Measurements from ENCODE around the gene EME2.
"Not testable (repeated sequence)": the region's sequence is repeated elsewhere in the genome, so short reads cannot be mapped to it uniquely, and the experiment has no call there.

The EME2 gene

DNA sequence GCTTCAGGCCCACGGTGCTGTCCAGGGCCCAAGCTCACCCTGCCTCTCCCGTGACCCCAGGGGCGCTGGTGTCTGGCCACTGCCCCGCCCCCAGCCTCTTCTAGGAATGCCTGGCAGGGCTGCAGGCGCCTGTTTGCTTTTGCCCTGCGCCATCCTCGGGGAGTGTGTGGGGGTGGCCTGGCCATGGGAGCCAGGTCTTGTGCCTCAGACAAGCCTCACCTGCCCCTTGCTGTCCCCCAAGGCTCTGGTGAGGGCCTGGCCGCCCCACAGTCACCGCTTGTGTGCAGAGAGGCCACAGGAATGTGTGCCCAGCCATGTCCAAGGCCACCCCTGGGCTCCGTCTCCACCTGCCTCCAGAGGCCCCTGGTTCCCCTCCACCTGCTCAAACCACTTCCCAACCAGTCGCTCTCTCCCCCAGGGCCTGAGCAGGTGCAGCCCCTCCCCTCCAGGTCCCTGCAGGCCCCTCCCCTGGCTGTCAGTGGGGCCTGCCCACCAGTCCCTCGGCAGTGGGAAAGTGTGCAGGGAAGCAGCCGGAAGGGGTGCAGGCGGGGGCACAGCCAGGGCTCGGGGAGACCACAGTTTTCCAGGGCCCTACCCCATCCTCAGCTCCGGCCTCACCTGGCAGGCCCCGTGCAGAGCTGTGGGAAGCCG lies 21.7 kb downstream of the EME2 start:
- no peaks in the 10 kb centered on the region for H3K27me3 Mint-ChIP-seq
- DNase-seq (no peak), ATAC-seq (no peak)
- no peaks in the 10 kb centered on the region for H3K4me1 Mint-ChIP-seq
- peaks cover 4% of the 10 kb centered on the region for H3K36me3 Mint-ChIP-seq (ENCODE audit: low read depth)
- peaks cover 8% of the 10 kb centered on the region for H3K9me3 Mint-ChIP-seq
- no peak overlapping the region for H3K4me3 Mint-ChIP-seq
- no peak overlapping the region for H3K27ac Mint-ChIP-seq

DNA sequence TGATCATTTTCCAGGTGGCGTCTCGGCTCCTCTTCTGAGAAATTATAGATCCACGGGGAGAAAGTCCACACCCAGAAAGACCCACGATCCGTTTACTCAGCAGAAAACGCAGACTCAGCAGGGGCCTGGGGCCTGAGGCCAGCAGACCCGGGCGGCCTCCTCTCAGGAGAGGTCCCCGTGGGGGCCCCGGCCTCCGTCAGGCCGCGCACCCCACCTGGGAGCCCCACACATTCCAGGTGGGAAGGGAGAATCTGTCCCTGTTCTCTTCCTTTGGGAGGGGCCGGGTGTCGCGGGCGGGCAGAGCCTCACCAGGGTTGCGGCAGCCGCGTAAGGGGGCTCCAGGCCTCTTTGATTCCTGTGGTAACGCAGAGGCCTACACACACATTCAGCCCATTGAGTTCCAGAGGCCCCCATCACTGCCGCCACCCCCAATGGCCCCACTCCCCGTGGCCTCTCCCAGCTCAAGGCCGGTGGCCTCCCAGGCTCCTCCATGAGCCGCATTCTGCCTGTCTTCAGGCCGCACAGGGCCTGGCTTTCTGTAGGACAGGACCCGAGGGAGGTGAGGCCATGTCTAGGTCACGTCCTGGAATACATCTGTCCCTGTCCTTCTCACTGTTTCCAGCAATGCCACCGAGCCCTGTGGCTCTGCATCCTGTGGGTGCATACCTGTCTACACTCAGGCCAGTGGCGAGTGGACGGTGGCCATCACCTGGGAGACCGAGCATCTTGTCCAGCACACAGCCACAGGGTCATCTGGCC lies 22.5 kb downstream of the EME2 start:
- Mint-ChIP-seq H3K27me3 (no peaks in the 10 kb centered on the region), H3K4me1 (no peaks in the 10 kb centered on the region), H3K27ac (no peak overlapping the region), H3K36me3 (ENCODE audit: low read depth) (peaks cover 4% of the 10 kb centered on the region), H3K4me3 (no peak overlapping the region), H3K9me3 (peaks cover 14% of the 10 kb centered on the region)
- no peak for ATAC-seq
- DNase-seq, result no peak

DNA sequence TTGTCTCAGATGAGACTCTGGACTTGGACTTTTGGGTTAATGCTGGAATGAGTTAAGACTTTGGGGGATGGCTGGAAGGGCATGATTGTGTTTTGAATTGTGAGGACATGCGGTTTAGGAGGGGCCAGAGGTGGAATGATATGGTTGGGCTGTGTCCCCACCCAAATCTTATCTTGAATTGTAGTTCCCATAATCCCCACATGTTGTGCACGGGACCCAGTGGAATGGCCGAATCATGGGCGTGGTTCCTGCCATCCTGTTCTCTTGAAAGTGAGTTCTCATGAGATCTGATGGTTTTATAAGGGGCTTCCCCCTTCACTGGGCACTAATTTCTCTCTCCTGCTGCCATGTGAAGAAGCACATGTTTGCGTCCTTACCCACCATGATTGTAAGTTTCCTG lies 26.7 kb downstream of the EME2 start:
- H3K36me3 Mint-ChIP-seq (ENCODE audit: low read depth); H3K27ac Mint-ChIP-seq; H3K4me3 Mint-ChIP-seq; DNase-seq; ATAC-seq; H3K4me1 Mint-ChIP-seq; H3K27me3 Mint-ChIP-seq: not testable (repeated sequence)
- peaks cover 14% of the 10 kb centered on the region for H3K9me3 Mint-ChIP-seq

DNA sequence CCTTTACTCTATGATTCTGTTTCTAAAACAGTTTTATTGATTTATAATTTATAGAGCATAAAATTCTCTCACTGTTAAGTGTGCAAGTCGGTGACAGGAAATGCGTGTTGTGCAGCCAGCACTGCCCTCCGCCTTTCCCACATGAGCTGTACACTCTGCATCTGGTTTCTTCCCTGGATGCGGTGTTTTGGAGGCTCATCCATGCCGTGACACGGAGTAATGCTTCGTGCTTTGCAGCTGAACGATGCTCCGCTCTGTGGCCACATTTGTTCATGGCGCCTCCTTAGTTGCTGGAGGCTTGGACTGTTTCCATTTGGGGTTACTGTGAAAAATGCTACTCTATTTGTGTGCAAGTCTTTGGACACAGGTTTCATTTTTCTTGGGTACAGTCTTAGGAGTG lies 28.1 kb downstream of the EME2 start:
- ATAC-seq (no peak), DNase-seq (no peak)
- Mint-ChIP-seq H3K27ac (no peak overlapping the region), H3K36me3 (ENCODE audit: low read depth) (peaks cover 5% of the 10 kb centered on the region), H3K27me3 (no peaks in the 10 kb centered on the region), H3K9me3 (peaks cover 14% of the 10 kb centered on the region), H3K4me3 (no peak overlapping the region), H3K4me1 (no peaks in the 10 kb centered on the region)

DNA sequence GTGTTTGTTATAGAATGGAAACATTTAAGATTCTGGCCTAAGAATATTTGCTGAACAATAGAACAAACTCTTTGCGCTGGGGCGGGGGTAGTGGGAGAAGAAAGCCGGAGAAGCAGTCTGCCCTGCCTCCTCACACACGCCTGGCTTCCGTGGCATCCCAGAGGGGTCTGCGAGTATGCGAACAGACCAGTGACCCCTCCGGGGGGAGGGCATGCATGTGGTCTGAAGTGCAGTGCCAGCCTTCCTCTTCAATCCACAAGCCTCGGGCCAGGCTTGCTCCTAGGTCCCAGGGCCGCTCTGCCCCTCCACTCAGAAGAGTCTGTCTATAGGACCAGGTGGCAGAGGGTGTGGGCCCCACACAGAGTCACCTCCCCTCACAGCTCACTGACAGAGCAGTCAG lies 35.0 kb downstream of the EME2 start:
- H3K4me1 Mint-ChIP-seq, result peaks cover 3% of the 10 kb centered on the region
- H3K9me3 Mint-ChIP-seq, result no peaks in the 10 kb centered on the region
- ATAC-seq, result no peak
- no peak overlapping the region for H3K4me3 Mint-ChIP-seq
- H3K36me3 Mint-ChIP-seq (ENCODE audit: low read depth), result peaks cover 8% of the 10 kb centered on the region
- no peaks in the 10 kb centered on the region for H3K27me3 Mint-ChIP-seq
- H3K27ac Mint-ChIP-seq, result no peak overlapping the region
- no peak for DNase-seq

DNA sequence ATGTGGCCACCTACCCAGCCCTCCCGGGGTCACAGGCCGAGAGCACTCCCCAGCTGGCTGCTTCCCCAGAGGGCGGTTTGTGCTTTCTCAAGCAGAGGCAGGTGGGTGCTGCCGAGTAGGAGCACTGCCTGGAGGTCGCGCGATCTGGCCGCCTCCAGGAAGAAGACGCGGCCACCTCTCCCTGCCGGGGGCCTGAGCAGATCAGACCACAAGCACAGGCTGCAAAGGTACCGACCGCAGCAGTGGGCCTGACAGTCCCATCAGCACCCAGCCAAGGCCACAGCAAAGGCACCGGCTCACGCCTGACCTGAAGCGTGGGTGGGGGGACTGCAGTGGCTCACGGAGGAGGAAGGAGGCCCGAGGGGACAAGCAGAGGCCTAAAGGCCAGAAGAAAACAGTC lies 36.1 kb downstream of the EME2 start:
- H3K36me3 Mint-ChIP-seq (ENCODE audit: low read depth), result peaks cover 12% of the 10 kb centered on the region
- no peak overlapping the region for H3K27ac Mint-ChIP-seq
- no peak overlapping the region for H3K4me3 Mint-ChIP-seq
- DNase-seq, result no peak
- H3K27me3 Mint-ChIP-seq, result no peaks in the 10 kb centered on the region
- no peak for ATAC-seq
- H3K9me3 Mint-ChIP-seq, result no peaks in the 10 kb centered on the region
- H3K4me1 Mint-ChIP-seq, result peaks cover 8% of the 10 kb centered on the region

DNA sequence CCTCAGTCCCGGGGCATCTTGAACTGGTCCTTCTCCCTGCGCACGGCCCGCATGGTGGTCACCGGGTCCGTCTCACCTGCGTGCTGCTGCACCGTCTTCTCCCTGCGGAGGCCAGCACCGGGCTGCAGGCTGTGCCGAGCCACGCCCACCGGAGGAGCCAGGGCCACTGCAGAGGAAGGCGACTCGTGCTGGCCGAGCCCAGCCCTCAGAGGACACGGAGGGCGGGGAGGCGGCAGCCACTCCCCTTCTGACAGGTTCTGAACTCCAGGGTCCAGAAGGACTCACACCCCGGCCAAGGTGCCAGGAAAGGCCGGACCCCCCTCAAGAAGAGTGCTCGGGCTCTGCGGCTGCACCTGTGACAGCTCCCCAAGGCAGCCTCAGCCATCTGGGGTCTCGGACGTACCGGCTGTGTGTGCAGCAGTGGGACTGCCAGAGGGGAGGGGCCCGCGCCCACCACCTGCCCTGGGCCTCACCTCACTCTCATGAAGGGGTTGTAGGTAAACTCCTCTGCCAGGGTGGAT lies 36.7 kb downstream of the EME2 start:
- Mint-ChIP-seq H3K9me3 (no peaks in the 10 kb centered on the region), H3K4me3 (no peak overlapping the region), H3K27me3 (no peaks in the 10 kb centered on the region), H3K36me3 (ENCODE audit: low read depth) (peaks cover 12% of the 10 kb centered on the region), H3K4me1 (peaks cover 8% of the 10 kb centered on the region), H3K27ac (no peak overlapping the region)
- ATAC-seq (no peak), DNase-seq (no peak)

DNA sequence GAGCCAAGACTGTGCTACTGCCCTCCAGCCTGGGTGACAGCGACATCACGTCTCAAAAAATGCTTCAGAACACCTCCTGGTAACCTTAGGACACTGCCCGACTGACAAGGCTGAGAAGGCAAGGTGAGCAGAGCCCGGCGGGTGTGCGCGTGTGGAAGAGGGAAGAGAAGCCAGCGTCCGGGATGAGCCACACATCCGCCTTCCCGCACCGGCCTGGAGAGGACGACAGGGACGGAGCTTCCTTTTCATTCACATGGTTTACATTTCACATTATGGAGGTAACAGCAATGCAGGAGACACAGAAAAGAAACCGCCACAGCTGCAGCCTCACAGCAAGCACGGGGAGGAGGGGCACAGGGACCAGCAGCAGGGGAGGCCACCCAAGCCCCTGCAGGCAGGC lies 37.5 kb downstream of the EME2 start:
- Mint-ChIP-seq H3K36me3 (ENCODE audit: low read depth) (peaks cover 12% of the 10 kb centered on the region), H3K9me3 (no peaks in the 10 kb centered on the region), H3K4me3 (no peak overlapping the region), H3K4me1 (peaks cover 8% of the 10 kb centered on the region), H3K27ac (no peak overlapping the region), H3K27me3 (no peaks in the 10 kb centered on the region)
- ATAC-seq (no peak), DNase-seq (no peak)

DNA sequence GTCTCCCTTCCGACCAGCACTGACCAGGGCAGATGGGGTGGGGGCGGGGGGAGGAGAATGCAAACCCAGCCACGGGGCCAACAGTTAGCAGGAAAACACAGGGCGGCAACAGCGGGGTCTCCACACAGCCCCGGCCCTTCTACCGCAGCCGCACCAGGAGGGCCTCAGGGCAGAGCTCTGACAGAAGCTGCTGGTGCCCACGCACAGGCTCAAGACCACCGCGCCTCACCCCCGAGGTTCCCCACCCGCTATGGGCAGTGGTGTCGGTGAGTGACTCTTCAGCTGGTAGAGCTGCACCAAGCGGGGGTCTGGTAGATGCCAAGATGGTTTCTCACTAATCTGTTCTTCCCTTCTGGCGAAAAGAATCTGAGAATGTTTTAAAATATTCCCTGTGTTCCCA lies 37.9 kb downstream of the EME2 start:
- H3K36me3 Mint-ChIP-seq (ENCODE audit: low read depth), result peaks cover 14% of the 10 kb centered on the region
- no peaks in the 10 kb centered on the region for H3K9me3 Mint-ChIP-seq
- H3K4me3 Mint-ChIP-seq, result no peak overlapping the region
- peaks cover 10% of the 10 kb centered on the region for H3K4me1 Mint-ChIP-seq
- ATAC-seq, result no peak
- no peak for DNase-seq
- H3K27ac Mint-ChIP-seq, result no peak overlapping the region
- no peaks in the 10 kb centered on the region for H3K27me3 Mint-ChIP-seq

DNA sequence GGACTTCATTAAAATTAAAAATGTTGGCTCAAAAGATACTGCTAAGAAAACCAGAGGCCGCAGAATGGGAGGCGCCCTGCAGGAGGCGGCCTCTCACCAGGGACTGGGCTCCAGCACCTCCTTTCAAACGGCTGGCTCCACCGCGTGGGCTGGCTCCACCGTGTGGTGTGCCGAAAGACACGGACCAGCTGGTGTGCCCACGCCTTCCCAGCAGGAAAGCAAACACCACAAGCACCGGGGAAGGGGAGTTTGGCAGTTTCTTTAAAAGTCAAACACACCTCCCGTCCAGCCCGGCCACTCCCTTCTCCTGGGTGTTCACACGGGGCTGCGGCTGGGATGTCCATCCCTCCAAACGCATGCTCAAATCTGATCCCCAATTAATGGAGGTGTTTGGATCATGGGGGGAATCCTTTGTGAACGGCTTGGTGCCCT lies 40.1 kb downstream of the EME2 start:
- ATAC-seq (peak; percentile 75), DNase-seq (peak; percentile 68)
- no peaks in the 10 kb centered on the region for H3K9me3 Mint-ChIP-seq
- H3K36me3 Mint-ChIP-seq (ENCODE audit: low read depth), result peaks cover 7% of the 10 kb centered on the region
- peaks cover 10% of the 10 kb centered on the region for H3K4me1 Mint-ChIP-seq
- H3K4me3 Mint-ChIP-seq, result no peak overlapping the region
- no peaks in the 10 kb centered on the region for H3K27me3 Mint-ChIP-seq
- H3K27ac Mint-ChIP-seq, result no peak overlapping the region

DNA sequence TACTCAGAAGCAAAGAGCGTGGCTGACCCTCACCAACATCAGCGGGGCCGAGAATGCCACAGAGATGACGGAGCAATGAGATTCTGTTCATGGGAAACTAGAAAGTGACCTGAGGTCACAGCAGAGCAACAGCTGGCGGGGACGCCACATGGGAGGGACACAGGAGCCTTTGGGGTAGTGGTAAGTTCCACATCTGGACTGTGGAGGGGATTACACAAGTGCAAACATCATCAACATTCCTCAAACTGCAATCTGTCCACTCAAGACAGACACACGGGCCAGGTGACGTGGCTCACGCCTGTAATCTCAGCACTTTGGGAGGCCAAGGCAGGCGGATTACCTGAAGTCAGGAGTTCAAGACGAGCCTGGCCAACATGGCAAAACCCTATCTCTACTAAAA lies 42.9 kb downstream of the EME2 start:
- ATAC-seq (no peak), DNase-seq (no peak)
- Mint-ChIP-seq H3K27ac (no peak overlapping the region), H3K4me1 (peaks cover 10% of the 10 kb centered on the region), H3K27me3 (no peaks in the 10 kb centered on the region), H3K36me3 (ENCODE audit: low read depth) (peaks cover 7% of the 10 kb centered on the region), H3K9me3 (no peaks in the 10 kb centered on the region), H3K4me3 (no peak overlapping the region)

DNA sequence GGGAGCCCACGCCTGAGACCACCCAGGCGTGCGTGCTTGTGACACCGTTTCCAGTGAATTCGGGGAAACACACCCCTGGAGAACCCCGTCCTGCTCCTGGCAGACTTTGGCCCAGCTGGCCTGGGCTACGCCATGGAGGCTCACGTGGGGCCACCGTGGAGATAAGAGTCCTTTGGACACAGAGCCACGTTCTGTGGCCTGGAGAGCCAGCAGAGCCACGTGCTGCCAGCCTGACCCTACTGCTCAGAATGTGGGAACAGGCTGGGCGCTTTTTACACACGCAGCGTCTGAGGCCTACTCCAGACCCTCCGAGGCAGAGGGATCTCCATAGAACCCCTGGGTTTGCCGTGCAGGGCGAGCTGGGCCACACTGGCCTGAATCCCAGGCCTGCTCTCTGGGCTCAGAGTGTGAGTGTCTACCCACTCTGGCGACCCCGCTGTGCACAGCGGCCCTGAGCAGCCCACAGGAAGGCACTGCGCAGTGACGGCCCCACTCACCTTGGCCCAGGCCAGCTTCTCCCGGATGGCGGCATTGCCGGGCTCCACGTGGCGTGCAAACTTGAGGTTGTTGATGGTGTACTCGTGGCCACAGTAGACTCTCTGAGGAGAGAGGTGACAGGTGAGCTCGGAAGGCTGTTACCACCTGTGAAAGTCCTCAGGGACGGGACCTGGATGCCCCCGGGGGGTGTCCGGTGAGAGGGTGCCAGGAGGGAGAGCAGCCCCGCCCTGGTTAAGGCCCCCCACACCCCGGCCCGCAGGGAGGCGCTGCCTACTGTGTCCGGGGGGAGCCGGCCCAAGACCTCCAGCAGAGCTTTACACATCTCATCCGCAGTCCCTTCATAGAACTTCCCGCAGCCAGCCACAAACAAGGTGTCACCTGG lies 44.0 kb downstream of the EME2 start:
- ATAC-seq (no peak), DNase-seq (no peak)
- peaks cover 7% of the 10 kb centered on the region for H3K36me3 Mint-ChIP-seq (ENCODE audit: low read depth)
- H3K27me3 Mint-ChIP-seq, result no peaks in the 10 kb centered on the region
- no peak overlapping the region for H3K27ac Mint-ChIP-seq
- H3K4me3 Mint-ChIP-seq, result no peak overlapping the region
- no peaks in the 10 kb centered on the region for H3K9me3 Mint-ChIP-seq
- peaks cover 10% of the 10 kb centered on the region for H3K4me1 Mint-ChIP-seq

DNA sequence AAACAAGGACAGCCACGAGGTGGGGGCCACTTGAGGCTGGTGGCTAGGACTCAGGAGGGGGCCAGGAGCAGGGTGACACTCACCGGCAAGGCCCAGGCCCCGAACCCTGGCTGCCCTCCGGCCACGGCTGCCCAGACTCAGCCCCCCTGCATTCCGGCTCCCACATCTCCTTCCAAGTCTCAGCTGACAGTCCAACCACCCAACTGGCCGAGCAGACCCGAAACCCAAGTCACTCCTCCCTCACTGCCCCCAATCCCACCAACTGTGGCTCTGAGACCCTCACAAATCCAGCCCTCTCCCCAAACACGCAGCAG lies 44.6 kb downstream of the EME2 start:
- H3K36me3 Mint-ChIP-seq (ENCODE audit: low read depth), result peaks cover 7% of the 10 kb centered on the region
- no peaks in the 10 kb centered on the region for H3K9me3 Mint-ChIP-seq
- no peak for ATAC-seq
- H3K27me3 Mint-ChIP-seq, result no peaks in the 10 kb centered on the region
- peaks cover 10% of the 10 kb centered on the region for H3K4me1 Mint-ChIP-seq
- DNase-seq, result no peak
- no peak overlapping the region for H3K27ac Mint-ChIP-seq
- H3K4me3 Mint-ChIP-seq, result no peak overlapping the region

DNA sequence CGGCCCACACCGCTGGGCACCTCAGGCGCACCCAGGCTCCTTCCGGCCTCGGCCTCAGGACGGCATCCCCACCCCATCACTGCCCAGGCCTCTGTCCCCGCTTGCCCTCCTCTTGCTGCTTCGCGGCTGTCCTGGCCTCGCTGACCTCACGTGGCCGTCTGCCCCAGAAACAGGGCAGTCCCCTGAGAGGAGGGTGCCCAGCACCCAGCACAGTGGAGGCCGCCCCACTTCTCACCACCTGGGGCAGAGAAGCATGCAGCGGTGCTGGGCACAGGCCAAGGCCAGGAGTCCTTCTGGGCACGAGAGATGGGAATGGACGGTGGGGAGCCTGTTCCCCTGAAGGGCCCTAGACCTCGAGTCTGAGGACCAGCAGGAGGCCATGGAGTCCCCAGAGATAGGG lies 45.1 kb downstream of the EME2 start:
- Mint-ChIP-seq H3K9me3 (no peaks in the 10 kb centered on the region), H3K36me3 (ENCODE audit: low read depth) (peaks cover 7% of the 10 kb centered on the region), H3K4me1 (peaks cover 5% of the 10 kb centered on the region), H3K4me3 (no peak overlapping the region), H3K27ac (no peak overlapping the region), H3K27me3 (no peaks in the 10 kb centered on the region)
- ATAC-seq, result no peak
- no peak for DNase-seq

All from activated naive CD8-positive, alpha-beta T cell treated with anti-CD3 and anti-CD28 coated beads, Interleukin-2, amount 50 U/mL, for 24 hours (primary cell).